Effector CD8-positive, alpha-beta T cell (primary cell): ENCODE results near the gene RPTOR.

Experiments
- DNase-seq: peaks from one replicate; lab custom pipeline; 2025; lab: John Stamatoyannopoulos, UW

Gene RPTOR

GRCh38 chr17:80667462-80668277, 123.0 kb downstream of the RPTOR start:
- no peak for DNase-seq

GRCh38 chr17:80668375-80669148, 123.9 kb downstream of the RPTOR start:
- DNase-seq = no peak

DNA sequence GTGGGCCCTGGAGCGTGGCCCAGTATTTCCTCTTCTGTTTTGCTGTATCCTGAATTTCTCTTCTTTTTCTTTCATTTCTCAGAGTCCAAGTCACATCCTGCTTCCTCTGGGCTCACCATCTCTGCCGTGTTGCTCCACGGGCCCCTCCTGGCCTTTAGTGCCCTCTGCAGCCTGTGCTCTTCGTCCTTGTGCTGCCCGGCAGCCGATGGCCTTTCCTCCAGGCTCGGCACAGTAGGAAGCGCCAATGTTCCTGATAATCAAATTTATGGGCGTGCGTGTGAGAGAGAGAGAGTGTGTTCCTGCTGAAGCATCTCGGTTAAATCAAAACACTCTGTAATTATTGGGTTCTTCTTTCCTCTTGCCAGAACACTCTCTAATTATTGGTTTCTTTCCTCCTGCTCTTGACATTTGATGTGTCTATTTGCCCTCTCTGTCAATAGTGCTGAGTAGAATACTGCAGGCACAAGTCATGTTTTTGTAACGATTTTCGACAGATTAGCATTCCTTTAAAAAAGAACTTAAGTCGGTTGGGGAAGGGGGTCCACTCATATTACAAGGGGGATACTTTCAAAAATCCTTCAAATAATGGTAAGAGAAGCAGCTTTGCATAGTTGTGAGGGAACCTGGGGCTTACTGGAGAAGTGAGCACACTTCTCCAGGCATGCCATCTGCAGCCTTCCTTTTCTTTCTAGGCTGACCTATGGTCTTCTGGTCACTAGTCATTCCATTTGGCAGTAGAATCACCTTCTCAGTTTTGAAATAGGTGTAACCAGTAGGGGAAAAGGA, 126.6 kb downstream of the RPTOR start:
- no peak for DNase-seq

- DNase-seq = no peak
These were observed 127.1 kb downstream of the RPTOR start for GRCh38 chr17:80671825-80672110.

- DNase-seq = no peak
These were observed 128.7 kb downstream of the RPTOR start for GRCh38 chr17:80673152-80673920.

DNA sequence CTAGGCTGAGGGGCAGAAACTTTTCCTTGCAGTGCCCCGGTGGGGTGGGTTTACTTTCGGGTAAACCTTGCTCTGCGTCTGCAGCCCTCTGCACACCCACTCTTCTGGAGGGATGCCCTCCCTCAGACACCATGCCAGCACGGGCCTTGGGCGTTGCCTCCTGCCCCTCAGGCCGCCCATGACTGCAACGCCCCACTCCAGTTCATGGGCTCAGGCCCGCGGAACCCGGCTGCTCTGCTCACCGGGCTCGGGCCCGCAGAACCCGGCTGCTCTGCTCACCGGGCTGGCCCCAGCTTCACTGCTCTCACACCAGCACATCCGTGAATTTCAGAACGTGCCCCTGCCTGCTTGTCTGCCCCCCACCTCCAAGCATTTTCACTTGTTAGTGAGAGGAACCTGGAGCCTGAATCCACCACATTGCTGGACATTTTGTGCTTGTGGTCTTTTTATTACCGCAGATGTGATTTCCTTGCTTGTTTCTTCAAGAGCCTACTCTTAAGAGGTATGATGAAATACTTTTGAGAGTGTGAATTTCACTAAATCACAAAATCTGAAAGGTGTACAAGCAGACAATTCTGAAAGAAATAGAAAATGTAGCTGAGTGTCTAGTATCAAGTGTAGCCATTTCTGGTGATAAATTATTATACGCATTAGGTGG, 130.9 kb downstream of the RPTOR start:
- DNase-seq = no peak

GRCh38 chr17:80676096-80676466, 131.4 kb downstream of the RPTOR start:
- DNase-seq = no peak

DNA sequence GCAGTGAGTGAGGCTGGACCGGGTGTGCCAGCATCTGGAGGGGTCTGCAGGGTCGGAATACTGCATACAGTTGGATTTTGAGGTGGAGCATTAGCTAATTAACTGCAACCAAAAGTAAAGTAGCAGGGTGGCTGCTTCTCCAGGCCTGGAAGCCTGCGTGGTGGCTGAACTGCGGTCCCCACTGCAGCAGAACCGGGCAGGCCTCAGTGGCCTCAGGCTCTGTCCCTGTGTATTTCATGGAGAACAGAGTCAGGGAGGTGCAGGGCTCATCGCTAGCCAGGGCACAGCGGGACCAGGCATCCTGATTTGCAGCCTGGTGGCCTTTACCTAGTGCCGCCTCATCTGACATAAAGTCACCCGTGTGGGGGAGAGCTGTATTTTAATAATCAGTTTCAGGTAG, 131.9 kb downstream of the RPTOR start:
- no peak for DNase-seq

DNA sequence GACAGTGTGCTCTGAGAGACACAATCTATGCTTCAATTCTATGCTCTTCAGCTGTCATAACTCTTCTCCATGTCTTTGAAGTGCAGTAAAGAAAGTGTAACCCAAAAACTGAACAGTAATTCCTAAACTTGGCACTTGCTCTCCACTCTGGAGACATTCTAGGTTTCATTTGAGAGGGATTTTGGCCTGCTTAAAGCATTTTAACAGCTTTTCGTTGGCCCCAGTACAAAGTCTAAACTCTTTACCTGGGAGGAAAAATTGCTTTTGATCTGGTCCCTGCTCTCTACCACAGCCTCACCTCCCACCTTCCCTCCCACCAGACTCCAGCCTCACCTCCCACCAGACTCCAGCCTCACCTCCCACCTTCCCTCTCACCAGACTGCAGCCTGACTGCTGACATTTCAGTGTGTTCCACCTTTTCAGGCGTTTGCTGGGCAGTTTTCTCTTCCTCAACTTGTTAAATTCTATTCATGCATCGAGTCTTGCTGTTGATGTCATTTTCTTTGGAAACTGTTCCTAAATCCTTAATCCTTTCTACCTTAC, 132.6 kb downstream of the RPTOR start:
- no peak for DNase-seq

DNA sequence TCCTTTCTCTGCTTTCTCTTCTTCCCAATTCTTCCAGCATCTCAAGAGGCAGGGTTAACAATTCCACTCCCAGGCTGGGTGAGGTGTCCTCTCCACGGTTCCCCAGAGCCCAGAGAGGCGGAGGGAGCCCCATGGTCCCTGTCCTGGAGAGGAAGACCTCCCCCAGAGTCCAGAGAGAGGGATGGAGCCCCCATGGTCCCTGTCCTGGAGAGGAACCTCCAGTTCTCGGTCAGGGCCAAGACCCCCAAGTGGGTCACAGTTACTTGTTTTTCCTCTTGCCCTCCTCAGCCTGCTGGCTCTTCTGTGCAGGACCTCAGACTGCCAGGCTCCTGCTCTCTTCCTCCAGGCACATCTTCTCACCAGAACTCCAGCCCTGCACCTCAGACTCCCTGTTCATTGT, 135.2 kb downstream of the RPTOR start:
- DNase-seq = no peak

DNA sequence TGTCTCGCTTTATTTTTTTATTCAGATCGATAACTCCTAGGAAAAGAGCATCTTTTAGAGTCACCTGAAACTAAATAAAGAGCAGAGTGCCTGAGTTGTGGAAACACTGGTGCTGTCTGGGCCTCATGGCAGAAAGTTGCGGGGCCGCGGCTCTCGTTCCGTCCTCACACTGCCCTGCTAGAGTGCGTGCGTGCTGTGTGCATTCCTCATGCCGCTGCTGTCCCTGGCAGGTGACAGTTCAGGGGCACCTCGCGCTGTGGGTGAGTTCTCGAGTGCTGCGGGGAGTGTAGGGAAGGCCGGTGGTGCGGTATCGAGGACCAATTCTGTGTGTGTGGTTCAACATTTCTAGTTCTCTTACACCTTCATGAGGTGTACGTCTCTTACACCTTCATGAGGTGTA, 136.6 kb downstream of the RPTOR start:
- DNase-seq = no peak

DNA sequence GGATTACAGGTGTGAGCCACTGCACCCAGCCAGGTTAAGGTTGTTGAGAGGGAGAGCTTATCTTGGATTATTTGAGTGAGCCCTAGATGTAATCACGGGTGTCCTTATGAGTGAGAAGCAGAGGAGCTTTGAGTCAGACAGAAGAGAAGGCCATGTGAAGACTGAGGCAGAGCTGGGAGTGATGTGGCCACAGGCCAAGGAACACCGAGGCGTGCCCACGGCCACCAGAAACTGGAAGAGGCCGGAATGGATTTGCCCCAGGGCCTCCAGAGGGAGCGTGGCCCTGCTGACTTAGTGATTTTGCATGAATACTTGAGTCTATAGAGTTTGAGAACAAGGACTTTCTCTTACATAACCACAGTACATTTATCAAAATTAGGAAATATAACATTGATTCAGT, 137.7 kb downstream of the RPTOR start:
- DNase-seq = no peak

DNA sequence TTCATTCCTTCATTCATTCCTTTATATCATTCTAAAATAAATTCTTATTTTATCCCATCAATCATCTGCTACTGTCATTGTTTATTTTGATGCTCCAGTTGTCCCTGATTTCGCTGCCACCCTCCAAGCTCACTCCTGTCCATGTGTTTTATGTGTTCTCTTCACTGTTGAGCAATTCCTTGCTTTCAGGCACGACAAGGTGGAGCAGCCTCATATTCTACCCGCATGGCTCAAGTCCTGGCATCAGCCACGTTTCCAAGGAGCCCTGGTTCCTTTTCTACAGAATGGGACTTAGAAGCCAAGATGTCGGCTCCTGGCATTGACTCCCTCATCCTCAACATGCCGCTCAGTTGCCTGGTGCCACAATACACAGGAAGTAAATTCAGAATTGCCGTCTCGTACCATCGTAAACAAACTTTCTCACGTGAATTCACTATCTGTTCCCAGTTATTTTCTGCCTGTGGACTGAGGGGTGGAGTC, 139.0 kb downstream of the RPTOR start:
- DNase-seq = no peak

DNA sequence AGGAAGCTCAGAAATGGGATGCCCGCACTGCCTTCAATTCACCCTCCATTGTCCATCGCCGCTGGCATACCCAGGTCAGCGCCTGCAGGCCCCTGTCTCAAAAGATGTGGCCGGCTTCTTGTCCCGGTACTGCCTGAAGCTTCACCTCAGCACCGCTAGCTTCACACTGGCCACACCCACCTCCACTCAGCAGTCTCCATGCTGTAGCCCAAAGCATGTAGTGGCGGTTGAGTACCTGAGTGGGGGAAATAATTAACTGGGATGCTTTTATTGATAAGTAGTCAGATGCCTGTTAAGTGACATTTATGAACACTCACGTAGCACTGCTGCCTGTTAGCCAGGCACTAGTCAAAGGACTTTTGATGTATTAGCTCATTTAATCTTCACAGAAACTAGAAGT, 143.2 kb downstream of the RPTOR start:
- no peak for DNase-seq

- DNase-seq = no peak
These were observed 144.5 kb downstream of the RPTOR start for GRCh38 chr17:80689129-80689619.

DNA sequence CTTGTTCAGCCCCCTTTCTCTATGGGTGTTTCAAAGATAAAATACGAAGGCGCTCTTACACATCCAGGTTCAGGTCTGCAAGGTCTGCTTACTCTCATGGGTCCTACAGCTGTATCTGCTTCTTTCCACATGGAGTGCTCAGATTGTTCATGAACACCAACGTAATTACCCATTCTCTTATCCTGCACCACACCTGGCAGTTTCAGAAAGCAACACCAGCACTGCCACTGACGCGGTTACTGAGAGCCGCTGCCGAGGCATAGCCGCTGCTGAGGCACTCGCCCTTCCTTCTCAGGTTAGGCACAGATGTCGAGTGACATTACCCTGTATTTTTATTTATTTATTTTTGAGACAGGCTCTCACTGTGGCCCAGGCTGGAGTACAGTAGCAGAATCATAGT, 147.1 kb downstream of the RPTOR start:
- DNase-seq = no peak

DNA sequence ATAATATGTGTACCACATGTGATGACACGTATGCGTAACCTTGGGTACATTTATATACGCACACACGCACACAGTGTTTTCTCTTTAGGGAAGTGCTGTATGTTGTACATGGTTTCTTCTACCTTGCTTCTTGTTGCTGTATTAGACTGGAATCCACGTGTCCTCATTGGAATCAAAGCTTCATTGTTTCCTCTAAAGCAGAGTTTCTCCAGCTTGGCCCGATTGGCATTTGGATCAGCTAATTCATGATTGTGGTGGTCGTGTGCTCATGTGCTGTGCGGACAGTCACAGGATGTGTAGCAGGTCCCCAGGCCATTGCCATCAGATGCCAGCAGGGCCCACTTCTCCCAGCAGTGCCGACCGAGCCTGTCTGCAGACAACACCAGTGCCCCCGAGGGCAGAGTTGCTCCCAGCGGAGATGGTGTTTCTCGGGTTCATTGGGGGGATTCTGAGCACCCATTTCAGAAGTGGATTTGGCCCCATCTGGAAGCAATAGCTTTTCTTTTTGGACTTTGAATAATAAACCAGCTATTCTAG, 148.4 kb downstream of the RPTOR start:
- no peak for DNase-seq

DNA sequence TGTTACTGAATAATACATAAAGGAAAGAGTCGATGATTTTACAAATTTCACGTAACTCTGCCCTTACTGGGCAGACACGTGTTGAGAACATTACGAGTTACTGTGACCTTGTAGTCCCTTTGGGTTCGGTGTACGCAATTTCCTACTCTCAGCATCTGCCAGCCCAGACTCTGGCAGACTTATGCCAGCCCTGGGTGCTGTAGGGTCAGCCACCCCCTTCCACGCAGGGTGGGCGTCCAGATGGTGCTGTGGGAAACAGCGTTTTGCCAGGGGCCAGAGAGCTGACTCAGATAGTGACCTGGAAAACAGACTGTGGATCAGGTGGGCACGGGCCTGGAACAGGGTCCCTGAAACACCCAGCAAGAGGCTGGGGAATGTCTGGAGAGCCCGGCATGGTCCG, 148.9 kb downstream of the RPTOR start:
- no peak for DNase-seq

DNA sequence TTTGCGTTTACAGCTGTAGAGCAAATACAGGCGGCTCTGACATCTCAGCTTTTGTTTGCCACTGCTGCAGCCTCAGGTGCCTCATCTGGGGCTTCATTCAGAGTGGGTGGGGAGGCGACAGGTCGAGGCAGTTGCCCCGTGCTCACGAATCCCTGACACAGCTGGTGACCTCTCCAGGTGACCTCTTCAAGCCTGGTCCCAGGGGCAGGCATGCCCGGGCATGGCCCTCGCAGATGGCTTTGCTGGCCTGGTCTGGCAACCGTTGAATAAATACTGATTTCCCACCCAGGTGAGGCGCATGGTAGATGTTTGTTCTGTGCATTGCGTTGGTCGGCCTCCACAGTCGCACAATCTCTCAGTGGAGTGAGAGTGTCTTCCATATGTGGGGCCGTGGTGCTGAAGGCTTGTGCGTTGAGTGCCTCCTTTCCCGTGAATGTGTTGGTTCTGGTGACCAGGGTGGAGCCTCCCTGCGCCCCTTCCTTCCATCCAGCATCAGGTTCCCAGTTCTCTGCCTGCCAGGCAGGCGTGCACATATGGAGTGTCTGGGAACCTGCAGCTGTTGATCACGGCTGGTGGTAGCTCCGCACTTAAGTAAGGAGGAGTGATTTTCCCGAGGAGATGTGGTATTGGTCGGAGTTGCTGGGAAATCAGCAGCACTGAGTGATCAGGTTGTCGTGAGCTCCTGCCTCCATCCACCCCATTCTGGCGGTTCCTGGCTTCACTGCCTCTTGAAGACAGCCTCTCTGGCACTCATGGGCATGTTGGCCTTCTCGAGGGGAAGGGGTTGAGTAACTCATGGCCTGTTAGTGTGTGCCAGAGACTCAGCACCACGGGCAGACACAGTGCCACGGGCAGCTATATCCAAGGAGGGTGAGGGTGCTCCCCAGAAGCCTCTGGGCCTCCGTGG, 149.7 kb downstream of the RPTOR start:
- DNase-seq = no peak
